Colonic mucosa (tissue), 4 donors: ENCODE results near the gene LRMDA. TPM values are rescaled to one million over a fixed set of nuclear protein-coding genes. Genes with fewer than 3 reads are reported as not detected.

Experiments
- DNase-seq: peaks from one replicate; pipeline ENCODE4 v3.0.0-alpha.2; 2020
- H3K27ac ChIP-seq: fragments of 200-600 bp; one replicate; pipeline ENCODE4 v1.8.0; 2021
- H3K27me3 ChIP-seq: fragments of 200-600 bp; one replicate; pipeline ENCODE4 v1.8.0; 2021
- H3K36me3 ChIP-seq: fragments of 200-600 bp; one replicate; pipeline ENCODE4 v1.8.0; 2021
- H3K4me1 ChIP-seq: fragments of 200-600 bp; one replicate; pipeline ENCODE4 v1.8.0; 2021; ENCODE audit warnings: mild to moderate bottlenecking
- H3K4me3 ChIP-seq: fragments of 200-600 bp; one replicate; pipeline ENCODE4 v1.8.0; 2021
- H3K9ac ChIP-seq, 2 donors: one replicate each; pipeline ENCODE4 v1.7.0; 2013; ENCODE audit warnings: control low read depth in 2 of 2, low read depth in 2 of 2, low read length in 2 of 2
- H3K9me3 ChIP-seq: fragments of 200-600 bp; one replicate; pipeline ENCODE4 v1.8.0; 2021
- intact Hi-C: fragments of 100-400 bp; cut with DNase I; formaldehyde crosslinking; loops from one replicate; pipeline ENCODE4 v1.14.1; 2022
- total RNA-seq, 2 donors: library from RNA; stranded (reverse); fragmentation: NEBNext Ultra II Directional in 1 of 2; extraction: Animal tissue kit (Norgen Biotek cat#: 25700) in 1 of 2; gene quantifications; one replicate each; pipeline ENCODE4 v1.2.1, GENCODE V29; 2021
- TF ChIP-seq, protein P1 (sequence below): fragments of 200-600 bp; IDR thresholded peaks from one replicate; pipeline ENCODE4 v1.8.0; 2022; ENCODE audit warnings: antibody characterized with exemption, mild to moderate bottlenecking
- donor health status: healthy.
- donor health status: DM: no; HTN: no; CAD: no.
- donor health status: DM: no; HTN: no; CAD: no.

The LRMDA gene
- total RNA-seq, 2 donors from 2014 or later: 2.5 to 5.2 TPM

DNA sequence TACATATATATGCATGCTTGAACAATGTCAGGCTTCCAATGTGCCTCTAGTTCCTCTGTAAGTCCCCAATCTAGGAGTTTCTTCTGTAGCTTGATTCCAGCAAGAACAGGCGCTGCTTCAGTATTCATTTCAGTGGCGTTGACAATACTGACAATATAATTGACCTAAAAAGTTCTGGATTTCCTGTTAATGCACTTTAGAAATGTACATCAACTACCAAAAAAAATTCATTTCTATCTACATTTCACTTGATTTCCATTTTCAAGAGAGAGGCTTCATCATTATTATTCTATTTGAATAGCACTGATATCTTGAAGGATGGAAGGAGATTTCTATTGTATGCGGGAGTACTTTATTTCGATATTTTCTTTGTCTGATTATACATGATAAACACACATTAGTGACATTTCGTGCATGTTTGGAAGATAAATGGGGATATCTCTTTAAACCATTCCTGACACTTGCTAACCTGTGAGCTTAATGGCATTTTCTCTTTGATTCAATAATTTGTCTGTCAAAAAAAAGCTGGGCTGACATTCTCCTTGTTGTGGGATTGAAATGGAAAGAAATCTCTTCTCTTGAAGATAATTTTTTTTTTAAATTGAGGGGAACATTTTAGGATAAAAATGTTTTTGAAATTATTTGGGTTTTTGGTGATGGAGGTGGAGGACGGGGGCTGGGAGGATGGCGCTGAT lies 568.2 kb downstream of the LRMDA start:
- no peaks in the 10 kb centered on the region for H3K4me1 ChIP-seq
- intact Hi-C loops: no loop called here

DNA sequence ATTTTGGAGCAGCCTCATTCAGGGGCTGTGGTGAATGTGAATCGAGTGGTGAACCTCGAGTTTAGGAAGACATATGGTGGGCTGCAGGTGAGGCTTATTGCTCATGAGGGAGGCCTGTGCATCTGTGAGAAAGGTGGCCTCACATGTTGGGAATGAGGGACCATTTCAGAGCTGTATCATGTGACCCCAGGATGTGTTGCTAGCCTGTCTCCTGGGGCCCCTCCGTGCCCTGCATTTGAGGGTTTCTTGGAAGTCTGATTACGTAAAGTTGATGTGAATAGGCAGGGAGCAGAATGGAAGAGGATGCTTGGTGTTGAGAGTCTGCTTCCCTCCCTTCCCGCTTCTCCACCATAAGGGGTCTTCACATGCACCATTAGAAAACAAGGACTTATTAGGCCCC lies 569.1 kb downstream of the LRMDA start:
- no peaks in the 10 kb centered on the region for H3K36me3 ChIP-seq
- no peaks in the 10 kb centered on the region for H3K4me1 ChIP-seq
- H3K27me3 ChIP-seq: no peaks in the 10 kb centered on the region
- DNase-seq: no peak
- H3K9ac ChIP-seq: no peak overlapping the region
- intact Hi-C loops: no loop called here
- no peak overlapping the region for H3K4me3 ChIP-seq
- TF ChIP-seq, protein P1, sequence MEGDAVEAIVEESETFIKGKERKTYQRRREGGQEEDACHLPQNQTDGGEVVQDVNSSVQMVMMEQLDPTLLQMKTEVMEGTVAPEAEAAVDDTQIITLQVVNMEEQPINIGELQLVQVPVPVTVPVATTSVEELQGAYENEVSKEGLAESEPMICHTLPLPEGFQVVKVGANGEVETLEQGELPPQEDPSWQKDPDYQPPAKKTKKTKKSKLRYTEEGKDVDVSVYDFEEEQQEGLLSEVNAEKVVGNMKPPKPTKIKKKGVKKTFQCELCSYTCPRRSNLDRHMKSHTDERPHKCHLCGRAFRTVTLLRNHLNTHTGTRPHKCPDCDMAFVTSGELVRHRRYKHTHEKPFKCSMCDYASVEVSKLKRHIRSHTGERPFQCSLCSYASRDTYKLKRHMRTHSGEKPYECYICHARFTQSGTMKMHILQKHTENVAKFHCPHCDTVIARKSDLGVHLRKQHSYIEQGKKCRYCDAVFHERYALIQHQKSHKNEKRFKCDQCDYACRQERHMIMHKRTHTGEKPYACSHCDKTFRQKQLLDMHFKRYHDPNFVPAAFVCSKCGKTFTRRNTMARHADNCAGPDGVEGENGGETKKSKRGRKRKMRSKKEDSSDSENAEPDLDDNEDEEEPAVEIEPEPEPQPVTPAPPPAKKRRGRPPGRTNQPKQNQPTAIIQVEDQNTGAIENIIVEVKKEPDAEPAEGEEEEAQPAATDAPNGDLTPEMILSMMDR: no peak
- no peaks in the 10 kb centered on the region for H3K9me3 ChIP-seq
- no peak overlapping the region for H3K27ac ChIP-seq

More for the DNA sequence above, 568.2 kb downstream of the LRMDA start:
- Histone ChIP-seq H3K9me3 (no peaks in the 10 kb centered on the region), H3K36me3 (no peaks in the 10 kb centered on the region), H3K27ac (no peak overlapping the region), H3K9ac (no peak overlapping the region), H3K4me3 (no peak overlapping the region), H3K27me3 (no peaks in the 10 kb centered on the region)
- DNase-seq: no peak
- TF ChIP-seq, protein P1: no peak

DNA sequence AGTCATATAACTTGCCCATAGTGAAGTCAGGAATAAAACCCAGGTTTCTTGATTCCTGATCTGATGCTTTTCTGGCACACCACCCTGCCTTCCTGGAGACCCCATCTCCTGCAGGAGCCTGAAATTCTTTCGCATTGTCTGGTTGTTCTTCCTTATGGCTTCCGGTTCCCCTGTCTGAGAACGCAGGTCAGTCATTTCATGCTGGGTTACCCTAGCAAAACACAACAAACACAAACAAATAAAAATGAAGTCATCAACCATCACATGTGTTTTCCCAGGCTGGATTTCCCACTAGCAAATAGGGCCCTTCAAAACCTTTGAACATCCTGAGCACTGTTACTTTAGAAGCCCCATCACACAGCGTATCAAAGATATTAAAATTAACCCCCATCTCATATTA lies 569.6 kb downstream of the LRMDA start:
- intact Hi-C loops: no loop called here
- no peak for DNase-seq
- no peaks in the 10 kb centered on the region for H3K9me3 ChIP-seq
- no peak overlapping the region for H3K4me3 ChIP-seq
- H3K4me1 ChIP-seq: no peaks in the 10 kb centered on the region
- H3K36me3 ChIP-seq: no peaks in the 10 kb centered on the region
- no peaks in the 10 kb centered on the region for H3K27me3 ChIP-seq
- TF ChIP-seq, protein P1: no peak
- H3K9ac ChIP-seq: no peak overlapping the region
- H3K27ac ChIP-seq: no peak overlapping the region

DNA sequence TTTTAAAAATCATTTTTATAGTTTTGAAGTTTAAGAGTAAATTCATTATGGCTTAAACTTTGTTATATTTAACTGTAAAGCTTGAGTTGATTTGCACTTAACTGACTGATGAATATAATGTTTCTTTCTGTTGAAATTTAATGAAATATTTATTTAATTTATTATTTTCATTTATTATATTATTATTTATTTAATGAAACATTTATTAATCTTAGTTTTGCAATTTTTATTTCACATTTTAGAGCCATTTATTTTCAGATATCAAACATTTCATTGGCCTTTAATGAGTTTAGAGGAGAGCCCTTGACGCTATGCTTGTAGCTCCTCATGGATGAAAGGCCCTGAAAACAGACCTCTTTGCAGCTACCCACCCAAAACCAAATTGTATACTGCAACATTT lies 570.0 kb downstream of the LRMDA start:
- TF ChIP-seq, protein P1: no peak
- H3K4me1 ChIP-seq: no peaks in the 10 kb centered on the region
- H3K9ac ChIP-seq: no peak overlapping the region
- DNase-seq: no peak
- H3K9me3 ChIP-seq: no peaks in the 10 kb centered on the region
- no peak overlapping the region for H3K4me3 ChIP-seq
- no peak overlapping the region for H3K27ac ChIP-seq
- no peaks in the 10 kb centered on the region for H3K27me3 ChIP-seq
- no peaks in the 10 kb centered on the region for H3K36me3 ChIP-seq
- intact Hi-C loops: no loop called here

DNA sequence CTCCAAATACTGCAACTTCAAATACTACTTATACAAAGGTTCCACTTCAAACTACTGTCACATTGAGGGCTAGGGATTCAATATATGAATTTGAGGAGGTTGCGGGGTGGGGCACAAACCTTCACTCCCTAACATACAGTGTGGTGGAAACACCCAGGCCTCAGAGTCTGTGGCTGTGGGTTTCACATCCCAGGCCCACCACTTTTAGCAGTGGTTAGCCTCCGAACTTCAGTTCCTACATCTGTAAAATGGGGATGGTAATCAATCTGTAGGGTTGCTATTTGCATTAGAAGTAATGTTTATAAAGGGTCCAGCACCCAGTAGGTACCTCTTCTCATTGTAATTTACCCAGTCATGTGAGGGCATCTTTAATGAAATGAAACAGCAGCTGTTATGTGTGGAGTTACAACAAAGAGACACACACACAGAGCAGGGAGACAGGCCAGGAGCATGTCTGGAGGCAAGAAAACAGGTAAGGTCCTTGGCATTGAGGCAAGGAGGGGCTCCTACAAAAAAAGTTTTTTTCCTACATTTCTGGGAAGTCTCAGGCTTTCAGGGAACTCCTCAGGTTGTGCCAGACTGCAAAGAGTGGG lies 570.9 kb downstream of the LRMDA start:
- H3K27me3 ChIP-seq: no peaks in the 10 kb centered on the region
- intact Hi-C loops: no loop called here
- no peaks in the 10 kb centered on the region for H3K9me3 ChIP-seq
- H3K36me3 ChIP-seq: no peaks in the 10 kb centered on the region
- H3K4me1 ChIP-seq: no peaks in the 10 kb centered on the region
- no peak overlapping the region for H3K4me3 ChIP-seq
- TF ChIP-seq, protein P1: no peak
- H3K27ac ChIP-seq: no peak overlapping the region
- H3K9ac ChIP-seq: no peak overlapping the region
- no peak for DNase-seq
